Adrenal gland (tissue), 5 donors: ENCODE results near the gene DST.

ENCODE experiments used
- CTCF ChIP-seq, 6 experiments: fragments of 450-650 bp in 4 of 6; fragments of 200-600 bp in 2 of 6; sonication (generic) in 1 of 6; IDR thresholded peaks; 1 replicate in 5 of 6; 2 replicates in 1 of 6; pipeline versions ENCODE4 v1.5.1 to v1.8.0; 2016 to 2021; ENCODE audit warnings: antibody characterized with exemption in 6 of 6, mild to moderate bottlenecking in 2 of 6, moderate library complexity in 1 of 6
- POLR2A ChIP-seq, 2 donors: fragments of 450-650 bp; IDR thresholded peaks; one replicate each; pipeline ENCODE4 v1.6.1; 2017; ENCODE audit warnings: antibody characterized with exemption in 2 of 2, mild to moderate bottlenecking in 2 of 2, moderate library complexity in 1 of 2
- donor health status: DM: no; HTN: no; CAD: no.

GRCh38 chr6:56505512-56506260, 137.0 kb downstream of the DST start:
- TF ChIP-seq CTCF (IDR thresholded peaks at IDR 0.05) (no peak), POLR2A (IDR thresholded peaks at IDR 0.05) (no peak)
